ENCODE data around the gene CPM. TPM values are rescaled to one million over a fixed set of nuclear protein-coding genes. Genes with fewer than 3 reads are reported as not detected.
A peak's percentile ranks its signal among the peaks of the same experiment; 100 is the strongest.

The CPM gene
- total RNA-seq, 6 experiments from 2014 or later: 1.4 to 3.0 (median 2.3) TPM

DNA sequence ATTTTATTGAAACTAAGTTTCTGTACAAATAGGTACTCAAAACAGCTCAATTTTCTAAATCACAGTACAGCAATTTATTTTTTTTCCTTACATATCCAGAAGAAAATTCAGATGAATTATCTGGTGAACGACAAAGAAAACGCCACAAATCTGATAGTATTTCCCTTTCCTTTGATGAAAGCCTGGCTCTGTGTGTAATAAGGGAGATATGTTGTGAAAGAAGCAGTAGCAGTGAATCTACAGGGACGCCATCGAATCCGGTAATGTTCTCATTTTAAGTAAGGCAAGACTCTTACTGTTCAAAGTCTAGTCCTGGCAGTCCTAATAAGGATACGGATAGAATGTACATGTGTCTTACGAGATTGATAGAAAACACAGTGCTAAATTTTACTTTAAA is 104.3 kb downstream of the CPM start:
- Mint-ChIP-seq H3K9me3 (no peaks in the 10 kb centered on the region), H3K4me1 (ENCODE audit: low read depth) (peaks cover 56% of the 10 kb centered on the region), H3K27ac (peak overlapping the region; percentile 74), H3K36me3 (ENCODE audit: low read depth) (peaks cover 45% of the 10 kb centered on the region), H3K27me3 (ENCODE audit: insufficient read depth) (peaks cover 17% of the 10 kb centered on the region), H3K4me3 (no peak overlapping the region; the same call in 1 of the 2 replicates)
- no peak for TF ChIP-seq CTCF (IDR thresholded peaks at IDR 0.05)
- no peak for DNase-seq

- no peak overlapping the region for H3K4me3 Mint-ChIP-seq
- peaks cover 62% of the 10 kb centered on the region for H3K4me1 Mint-ChIP-seq (ENCODE audit: low read depth)
- H3K36me3 Mint-ChIP-seq (ENCODE audit: low read depth): peaks cover 49% of the 10 kb centered on the region
- H3K27ac Mint-ChIP-seq: peak overlapping the region; percentile 74
- H3K27me3 Mint-ChIP-seq (ENCODE audit: insufficient read depth): peaks cover 17% of the 10 kb centered on the region
- no peak for TF ChIP-seq CTCF (IDR thresholded peaks at IDR 0.05)
- no peak for DNase-seq
- H3K9me3 Mint-ChIP-seq: no peaks in the 10 kb centered on the region
Observed at GRCh38 chr12:68827895-68828671, 104.9 kb downstream of the CPM start.

DNA sequence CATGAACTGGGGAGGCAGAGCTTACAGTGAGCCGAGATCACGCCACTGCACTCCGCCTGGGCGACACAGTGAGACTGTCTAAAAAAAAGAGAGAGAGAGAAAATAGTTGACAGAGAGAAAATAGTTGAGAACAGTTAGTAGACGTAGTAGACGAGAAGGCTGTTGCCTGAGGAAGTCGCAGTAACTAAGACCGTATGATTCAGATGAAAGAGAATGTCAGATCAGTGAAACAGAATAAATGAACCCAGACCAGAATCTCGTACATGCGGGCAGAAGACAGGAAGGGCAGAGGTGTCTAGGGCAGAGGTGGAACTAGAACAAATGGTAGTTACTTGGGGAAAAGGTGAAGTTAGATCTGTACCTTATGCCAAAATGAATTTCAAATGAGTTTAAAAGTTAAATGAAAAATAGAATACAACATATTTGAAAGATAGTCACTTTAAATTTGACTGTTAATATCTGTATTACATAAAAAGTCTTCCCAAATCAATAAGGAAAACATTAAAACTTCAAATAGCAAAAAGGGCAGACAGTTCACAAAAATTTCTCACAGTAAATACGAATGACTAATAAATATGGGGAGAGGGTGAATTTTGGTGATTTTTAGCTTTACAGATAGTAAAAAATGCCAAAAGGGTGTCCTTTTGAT is 107.3 kb downstream of the CPM start:
- Mint-ChIP-seq H3K4me3 (peak overlapping the region; percentile 44; the same call in 1 of the 2 replicates), H3K9me3 (no peaks in the 10 kb centered on the region), H3K27ac (peak overlapping the region; percentile 74), H3K27me3 (ENCODE audit: insufficient read depth) (peaks cover 10% of the 10 kb centered on the region), H3K4me1 (ENCODE audit: low read depth) (peaks cover 58% of the 10 kb centered on the region), H3K36me3 (ENCODE audit: low read depth) (peaks cover 49% of the 10 kb centered on the region)
- TF ChIP-seq CTCF (IDR thresholded peaks at IDR 0.05): no peak
- DNase-seq: no peak

- H3K4me3 Mint-ChIP-seq: no peak overlapping the region
- H3K27me3 Mint-ChIP-seq (ENCODE audit: insufficient read depth): peaks cover 10% of the 10 kb centered on the region
- H3K9me3 Mint-ChIP-seq: no peaks in the 10 kb centered on the region
- H3K36me3 Mint-ChIP-seq (ENCODE audit: low read depth): peaks cover 51% of the 10 kb centered on the region
- DNase-seq: no peak
- H3K27ac Mint-ChIP-seq: peak overlapping the region; percentile 57
- H3K4me1 Mint-ChIP-seq (ENCODE audit: low read depth): peaks cover 58% of the 10 kb centered on the region
- TF ChIP-seq CTCF (IDR thresholded peaks at IDR 0.05): no peak
Observed at GRCh38 chr12:68824597-68825250, 108.2 kb downstream of the CPM start.

DNA sequence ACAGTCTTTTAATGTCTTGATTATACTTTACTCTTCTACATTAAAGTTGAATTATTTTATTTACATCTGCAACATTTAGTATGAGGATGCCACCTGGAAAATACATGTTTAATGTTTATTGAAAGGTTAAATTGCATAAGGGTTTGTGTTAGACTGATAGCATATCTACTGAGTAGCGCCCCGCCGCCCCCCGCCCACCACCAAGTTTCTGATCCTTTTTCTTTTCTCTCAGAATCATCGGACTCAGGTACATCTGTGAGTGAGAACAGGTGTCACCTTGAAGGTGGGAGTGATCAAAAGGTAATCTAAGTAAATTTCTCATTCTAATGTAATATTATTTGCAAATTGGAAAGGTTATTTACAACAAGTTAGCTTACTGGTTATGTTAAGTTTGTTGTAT is 108.8 kb downstream of the CPM start:
- peak overlapping the region; percentile 57; the same call in 1 of the 2 replicates for H3K27ac Mint-ChIP-seq
- H3K36me3 Mint-ChIP-seq (ENCODE audit: low read depth): peaks cover 54% of the 10 kb centered on the region
- TF ChIP-seq CTCF (IDR thresholded peaks at IDR 0.05): no peak
- no peaks in the 10 kb centered on the region for H3K9me3 Mint-ChIP-seq
- peaks cover 58% of the 10 kb centered on the region for H3K4me1 Mint-ChIP-seq (ENCODE audit: low read depth)
- H3K4me3 Mint-ChIP-seq: no peak overlapping the region; the same call in 1 of the 2 replicates
- peaks cover 10% of the 10 kb centered on the region for H3K27me3 Mint-ChIP-seq (ENCODE audit: insufficient read depth)
- no peak for DNase-seq
